ENCODE results near the gene ATP5F1C. TPM values are rescaled to one million over a fixed set of nuclear protein-coding genes. Genes with fewer than 3 reads are reported as not detected.
A peak's percentile ranks its signal among the peaks of the same experiment; 100 is the strongest.

The ATP5F1C gene
- polyA plus RNA-seq, 3 donors, result 179 to 455 (median 437) TPM

DNA sequence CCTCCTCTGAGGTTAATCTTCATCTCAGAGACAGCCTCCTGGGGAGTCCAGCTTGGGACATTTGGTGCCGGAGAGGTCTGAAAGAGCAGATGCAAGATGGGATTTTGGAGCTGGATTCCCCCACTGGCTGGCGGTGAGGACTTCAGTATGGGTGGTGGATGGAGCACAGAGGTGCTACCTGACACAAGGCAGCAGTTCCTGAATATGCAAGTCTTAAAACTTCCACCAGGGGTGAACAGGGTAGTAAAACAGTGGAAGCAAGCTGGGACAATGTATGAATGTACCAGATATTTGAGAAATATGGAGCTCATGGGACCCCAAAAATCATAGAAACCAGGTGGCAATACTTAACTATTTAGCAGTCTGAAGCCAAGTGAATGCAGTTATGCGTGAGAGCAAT lies 25.5 kb downstream of the ATP5F1C start:
- Mint-ChIP-seq H3K27me3 (ENCODE audit: low read depth in 3 of 3) (peaks cover 5 to 8% (median 6%) of the 10 kb centered on the region in 3 donors), H3K4me1 (peaks cover 13% of the 10 kb centered on the region), H3K27ac (no peak overlapping the region), H3K9me3 (peaks cover 0 to 2% (median 0%) of the 10 kb centered on the region in 7 donors), H3K4me3 (no peak overlapping the region), H3K36me3 (peaks cover 0 to 6% of the 10 kb centered on the region in 2 donors)
- no peaks in the 10 kb centered on the region for H4K20me1 ChIP-seq (ENCODE audit: insufficient read depth, low read length)
- TF ChIP-seq, protein P1, sequence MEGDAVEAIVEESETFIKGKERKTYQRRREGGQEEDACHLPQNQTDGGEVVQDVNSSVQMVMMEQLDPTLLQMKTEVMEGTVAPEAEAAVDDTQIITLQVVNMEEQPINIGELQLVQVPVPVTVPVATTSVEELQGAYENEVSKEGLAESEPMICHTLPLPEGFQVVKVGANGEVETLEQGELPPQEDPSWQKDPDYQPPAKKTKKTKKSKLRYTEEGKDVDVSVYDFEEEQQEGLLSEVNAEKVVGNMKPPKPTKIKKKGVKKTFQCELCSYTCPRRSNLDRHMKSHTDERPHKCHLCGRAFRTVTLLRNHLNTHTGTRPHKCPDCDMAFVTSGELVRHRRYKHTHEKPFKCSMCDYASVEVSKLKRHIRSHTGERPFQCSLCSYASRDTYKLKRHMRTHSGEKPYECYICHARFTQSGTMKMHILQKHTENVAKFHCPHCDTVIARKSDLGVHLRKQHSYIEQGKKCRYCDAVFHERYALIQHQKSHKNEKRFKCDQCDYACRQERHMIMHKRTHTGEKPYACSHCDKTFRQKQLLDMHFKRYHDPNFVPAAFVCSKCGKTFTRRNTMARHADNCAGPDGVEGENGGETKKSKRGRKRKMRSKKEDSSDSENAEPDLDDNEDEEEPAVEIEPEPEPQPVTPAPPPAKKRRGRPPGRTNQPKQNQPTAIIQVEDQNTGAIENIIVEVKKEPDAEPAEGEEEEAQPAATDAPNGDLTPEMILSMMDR (IDR thresholded peaks at IDR 0.05), result peak; percentile 24
- intact Hi-C loops (cut with micrococcal nuclease), result no loop called here
- no peak for DNase-seq
- no peak overlapping the region for H3K27ac ChIP-seq (ENCODE audit: low read depth in 1 of 2, low read length in 2 of 2)
- peaks cover 2 to 9% of the 10 kb centered on the region in 2 donors for H3K36me3 ChIP-seq (replicated peaks in 1 of 2; ENCODE audit: control insufficient read depth in 1 of 2, insufficient read depth in 2 of 2, low read length in 2 of 2)
- no peaks in the 10 kb centered on the region for H3K9me3 ChIP-seq (replicated peaks in 1 of 2; ENCODE audit: control insufficient read depth in 1 of 2, insufficient read depth in 1 of 2, low read length in 2 of 2)
- no peak overlapping the region for H3K4me3 ChIP-seq (replicated peaks in 1 of 3; ENCODE audit: low read depth in 2 of 3, low read length in 3 of 3)
- H3K79me2 ChIP-seq (ENCODE audit: insufficient read depth, low read length), result peaks cover 1% of the 10 kb centered on the region
- H3K4me2 ChIP-seq (replicated peaks; ENCODE audit: extremely low read depth, low read length, poor library complexity, severe bottlenecking), result no peak overlapping the region
- peaks cover 7 to 9% of the 10 kb centered on the region in 2 donors for H3K4me1 ChIP-seq (ENCODE audit: control insufficient read depth in 1 of 2, insufficient read depth in 2 of 2, low read length in 2 of 2)
- no peaks in the 10 kb centered on the region for H3K27me3 ChIP-seq (ENCODE audit: control insufficient read depth in 2 of 2, insufficient read depth in 2 of 2, low read length in 2 of 2)
- whole genome bisulfite sequencing (ENCODE audit: insufficient coverage), result 74% methylated on average over 3 of the region's 3 CpGs
- no peak overlapping the region for H3K9ac ChIP-seq (ENCODE audit: insufficient read depth, low read length, poor library complexity, severe bottlenecking)
- H2AFZ ChIP-seq (ENCODE audit: insufficient read depth, low read depth, low read length, poor library complexity, severe bottlenecking), result no peak overlapping the region

GRCh38 chr10:7817576-7817975 lies 29.6 kb downstream of the ATP5F1C start:
- H3K36me3 ChIP-seq (replicated peaks in 1 of 2; ENCODE audit: control insufficient read depth in 1 of 2, insufficient read depth in 2 of 2, low read length in 2 of 2), result peaks cover 2 to 23% of the 10 kb centered on the region in 2 donors
- peaks cover 20 to 22% of the 10 kb centered on the region in 2 donors for H3K4me1 ChIP-seq (ENCODE audit: control insufficient read depth in 1 of 2, insufficient read depth in 2 of 2, low read length in 2 of 2)
- Mint-ChIP-seq H3K4me3 (peak overlapping the region; percentile 92 to 99), H3K27ac (peak overlapping the region in 2 of 7 donors; percentile 81 to 94), H3K36me3 (peaks cover 5 to 15% of the 10 kb centered on the region in 2 donors), H3K4me1 (peaks cover 29% of the 10 kb centered on the region), H3K27me3 (ENCODE audit: low read depth in 3 of 3) (peaks cover 4 to 6% (median 5%) of the 10 kb centered on the region in 3 donors), H3K9me3 (peaks cover 0 to 2% (median 0%) of the 10 kb centered on the region in 7 donors)
- H3K9ac ChIP-seq (ENCODE audit: insufficient read depth, low read length, poor library complexity, severe bottlenecking), result no peak overlapping the region
- WGBS (ENCODE audit: insufficient coverage), result 32% methylated on average over 5 of the region's 12 CpGs
- no peak for DNase-seq
- peak overlapping the region; percentile 64 to 99 (median 89) for H3K4me3 ChIP-seq (replicated peaks in 1 of 3; ENCODE audit: low read depth in 2 of 3, low read length in 3 of 3)
- peak overlapping the region; percentile 95 for H3K4me2 ChIP-seq (replicated peaks; ENCODE audit: extremely low read depth, low read length, poor library complexity, severe bottlenecking)
- peaks cover 34% of the 10 kb centered on the region for H3K79me2 ChIP-seq (ENCODE audit: insufficient read depth, low read length)
- H3K9me3 ChIP-seq (replicated peaks in 1 of 2; ENCODE audit: control insufficient read depth in 1 of 2, insufficient read depth in 1 of 2, low read length in 2 of 2), result no peaks in the 10 kb centered on the region
- peak overlapping the region; percentile 98 for H2AFZ ChIP-seq (ENCODE audit: insufficient read depth, low read depth, low read length, poor library complexity, severe bottlenecking)
- TF ChIP-seq, protein P1 (IDR thresholded peaks at IDR 0.05), result no peak
- H3K27ac ChIP-seq (ENCODE audit: low read depth in 1 of 2, low read length in 2 of 2), result peak overlapping the region in 1 of 2 donors; percentile 82
- H4K20me1 ChIP-seq (ENCODE audit: insufficient read depth, low read length), result no peaks in the 10 kb centered on the region
- no peaks in the 10 kb centered on the region for H3K27me3 ChIP-seq (ENCODE audit: control insufficient read depth in 2 of 2, insufficient read depth in 2 of 2, low read length in 2 of 2)
- intact Hi-C loops (cut with micrococcal nuclease), result no loop called here
